PC-9 (cell line): ENCODE results near the gene ARF6. TPM values are rescaled to one million over a fixed set of nuclear protein-coding genes. Genes with fewer than 3 reads are reported as not detected.
A peak's percentile ranks its signal among the peaks of the same experiment; 100 is the strongest.
"Not testable (repeated sequence)": the region's sequence is repeated elsewhere in the genome, so short reads cannot be mapped to it uniquely, and the experiment has no call there.

Experiments
- BruUV-seq: library from RNA; stranded (reverse); fragments of 400-500 nt; replicated peaks from 2 replicates; lab custom pipeline; 2021; lab: Mats Ljungman, UMichigan
- CTCF ChIA-PET: fragments of 300-600 bp; sonication (Branson Sonifier 250); formaldehyde crosslinking; loops from one replicate; lab custom pipeline; 2022; ENCODE audit warnings: antibody characterized with exemption; lab: Charles Lee
- POLR2A ChIA-PET: fragments of 300-600 bp; sonication (Branson Sonifier 250); formaldehyde crosslinking; loops from one replicate; lab custom pipeline; 2022; ENCODE audit warnings: antibody characterized with exemption; ENCODE audit not compliant: unreplicated experiment; lab: Charles Lee
- DNase-seq, 2 experiments: peaks; one replicate each; pipeline versions ENCODE4 v3.0.0 to v3.0.0-alpha.2; 2015 to 2022; ENCODE audit warnings: mixed read lengths in 1 of 2
- H2AFZ ChIP-seq: fragments of 200-600 bp; sonication (generic); 2 replicates; pipeline ENCODE4 v1.8.1; 2017; ENCODE audit warnings: antibody characterized with exemption
- H3F3A ChIP-seq: fragments of 200-600 bp; sonication (generic); 2 replicates; pipeline ENCODE4 v1.8.1; 2017; ENCODE audit warnings: antibody characterized with exemption, mild to moderate bottlenecking, low read depth; ENCODE audit not compliant: insufficient read depth
- H3K27ac ChIP-seq: fragments of 200-600 bp; sonication (generic); 2 replicates; pipeline ENCODE4 v1.6.1; 2016; ENCODE audit warnings: mixed run types
- H3K27me3 ChIP-seq: fragments of 200-600 bp; sonication (generic); 2 replicates; pipeline ENCODE4 v1.6.1; 2016; ENCODE audit warnings: low read depth, mixed run types; ENCODE audit not compliant: insufficient read depth
- H3K36me3 ChIP-seq: fragments of 200-600 bp; sonication (generic); 2 replicates; pipeline ENCODE4 v1.6.1; 2016; ENCODE audit warnings: low read depth, mixed run types
- H3K4me1 ChIP-seq: fragments of 200-600 bp; sonication (generic); replicated peaks from 2 replicates; pipeline ENCODE4 v1.6.1; 2016; ENCODE audit warnings: mixed run types; ENCODE audit not compliant: insufficient read depth
- H3K4me2 ChIP-seq: fragments of 200-600 bp; sonication (generic); 2 replicates; pipeline ENCODE4 v1.6.1; 2017; ENCODE audit warnings: mixed run types
- H3K4me3 ChIP-seq: fragments of 200-600 bp; sonication (generic); 2 replicates; pipeline ENCODE4 v1.6.1; 2016; ENCODE audit warnings: mixed run types
- H3K79me2 ChIP-seq: fragments of 200-600 bp; sonication (generic); 2 replicates; pipeline ENCODE4 v1.6.1; 2017; ENCODE audit warnings: low read depth, mixed run types
- H3K9me2 ChIP-seq: fragments of 200-600 bp; sonication (generic); 2 replicates; pipeline ENCODE4 v1.8.1; 2017; ENCODE audit warnings: mild to moderate bottlenecking; ENCODE audit not compliant: insufficient read depth
- H3K9me3 ChIP-seq: fragments of 200-600 bp; sonication (generic); 2 replicates; pipeline ENCODE4 v1.8.1; 2016; ENCODE audit warnings: low read depth; ENCODE audit not compliant: insufficient read depth
- H4K20me1 ChIP-seq: fragments of 200-600 bp; sonication (generic); 2 replicates; pipeline ENCODE4 v1.8.1; 2017; ENCODE audit not compliant: insufficient read depth
- EZH2 ChIP-seq: fragments of 200-600 bp; sonication (generic); IDR thresholded peaks from 2 replicates; pipeline ENCODE4 v1.8.0; 2017; ENCODE audit warnings: antibody characterized with exemption, low read depth
- intact Hi-C: fragments of 100-400 bp; cut with micrococcal nuclease; formaldehyde crosslinking; loops from one replicate; pipeline ENCODE4 v1.10.0; 2022; ENCODE audit not compliant: unreplicated experiment
- total RNA-seq: library from RNA; stranded (reverse); gene quantifications from 2 replicates; pipeline ENCODE4 v1.2.3, GENCODE V29; 2021
- TF ChIP-seq, protein P1 (sequence below): fragments of 200-600 bp; sonication (generic); conservative IDR thresholded peaks from 2 replicates; pipeline ENCODE4 v1.6.1; 2017; ENCODE audit warnings: mixed run types, antibody characterized with exemption, mild to moderate bottlenecking, moderate library complexity

ARF6 gene
- total RNA-seq, 1 experiment from 2014 or later, result 65.3 TPM

DNA sequence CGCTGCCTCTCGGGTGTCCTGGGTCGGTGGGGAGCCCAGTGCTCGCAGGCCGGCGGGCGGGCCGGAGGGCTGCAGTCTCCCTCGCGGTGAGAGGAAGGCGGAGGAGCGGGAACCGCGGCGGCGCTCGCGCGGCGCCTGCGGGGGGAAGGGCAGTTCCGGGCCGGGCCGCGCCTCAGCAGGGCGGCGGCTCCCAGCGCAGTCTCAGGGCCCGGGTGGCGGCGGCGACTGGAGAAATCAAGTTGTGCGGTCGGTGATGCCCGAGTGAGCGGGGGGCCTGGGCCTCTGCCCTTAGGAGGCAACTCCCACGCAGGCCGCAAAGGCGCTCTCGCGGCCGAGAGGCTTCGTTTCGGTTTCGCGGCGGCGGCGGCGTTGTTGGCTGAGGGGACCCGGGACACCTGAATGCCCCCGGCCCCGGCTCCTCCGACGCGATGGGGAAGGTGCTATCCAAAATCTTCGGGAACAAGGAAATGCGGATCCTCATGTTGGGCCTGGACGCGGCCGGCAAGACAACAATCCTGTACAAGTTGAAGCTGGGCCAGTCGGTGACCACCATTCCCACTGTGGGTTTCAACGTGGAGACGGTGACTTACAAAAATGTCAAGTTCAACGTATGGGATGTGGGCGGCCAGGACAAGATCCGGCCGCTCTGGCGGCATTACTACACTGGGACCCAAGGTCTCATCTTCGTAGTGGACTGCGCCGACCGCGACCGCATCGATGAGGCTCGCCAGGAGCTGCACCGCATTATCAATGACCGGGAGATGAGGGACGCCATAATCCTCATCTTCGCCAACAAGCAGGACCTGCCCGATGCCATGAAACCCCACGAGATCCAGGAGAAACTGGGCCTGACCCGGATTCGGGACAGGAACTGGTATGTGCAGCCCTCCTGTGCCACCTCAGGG is 679 bp downstream of the ARF6 start:
- Histone ChIP-seq H3K79me2 (peaks cover 63% of the 10 kb centered on the region), H3K36me3 (peaks cover 27% of the 10 kb centered on the region), H3K9me2 (no peaks in the 10 kb centered on the region), H2AFZ (no peak overlapping the region), H3K4me2 (peak overlapping the region; percentile 97), H4K20me1 (peaks cover 28% of the 10 kb centered on the region), H3K4me3 (peak overlapping the region; percentile 99), H3K27me3 (no peaks in the 10 kb centered on the region), H3K4me1 (peaks cover 36% of the 10 kb centered on the region), H3K9me3 (no peaks in the 10 kb centered on the region), H3K27ac (peak overlapping the region; percentile 96), H3F3A (peaks cover 20% of the 10 kb centered on the region; the same call in 1 of the 2 replicates)
- BruUV-seq, result TSS peak; percentile 66
- intact Hi-C loops, result loop anchor here (1.0 kb wide), 2 partner anchors 108 to 169 kb away; no protein-coding TSS in a partner anchor
- ChIA-PET POLR2A (interaction anchor here (1.5 kb wide), 1 partner anchor 25 kb away, joined by 11 read pairs; no protein-coding TSS in a partner anchor), CTCF (no interaction called here)
- TF ChIP-seq EZH2, result no peak
- TF ChIP-seq, protein P1, sequence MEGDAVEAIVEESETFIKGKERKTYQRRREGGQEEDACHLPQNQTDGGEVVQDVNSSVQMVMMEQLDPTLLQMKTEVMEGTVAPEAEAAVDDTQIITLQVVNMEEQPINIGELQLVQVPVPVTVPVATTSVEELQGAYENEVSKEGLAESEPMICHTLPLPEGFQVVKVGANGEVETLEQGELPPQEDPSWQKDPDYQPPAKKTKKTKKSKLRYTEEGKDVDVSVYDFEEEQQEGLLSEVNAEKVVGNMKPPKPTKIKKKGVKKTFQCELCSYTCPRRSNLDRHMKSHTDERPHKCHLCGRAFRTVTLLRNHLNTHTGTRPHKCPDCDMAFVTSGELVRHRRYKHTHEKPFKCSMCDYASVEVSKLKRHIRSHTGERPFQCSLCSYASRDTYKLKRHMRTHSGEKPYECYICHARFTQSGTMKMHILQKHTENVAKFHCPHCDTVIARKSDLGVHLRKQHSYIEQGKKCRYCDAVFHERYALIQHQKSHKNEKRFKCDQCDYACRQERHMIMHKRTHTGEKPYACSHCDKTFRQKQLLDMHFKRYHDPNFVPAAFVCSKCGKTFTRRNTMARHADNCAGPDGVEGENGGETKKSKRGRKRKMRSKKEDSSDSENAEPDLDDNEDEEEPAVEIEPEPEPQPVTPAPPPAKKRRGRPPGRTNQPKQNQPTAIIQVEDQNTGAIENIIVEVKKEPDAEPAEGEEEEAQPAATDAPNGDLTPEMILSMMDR, result no peak
- peak in 1 of 2 experiments; percentile 51 for DNase-seq

DNA sequence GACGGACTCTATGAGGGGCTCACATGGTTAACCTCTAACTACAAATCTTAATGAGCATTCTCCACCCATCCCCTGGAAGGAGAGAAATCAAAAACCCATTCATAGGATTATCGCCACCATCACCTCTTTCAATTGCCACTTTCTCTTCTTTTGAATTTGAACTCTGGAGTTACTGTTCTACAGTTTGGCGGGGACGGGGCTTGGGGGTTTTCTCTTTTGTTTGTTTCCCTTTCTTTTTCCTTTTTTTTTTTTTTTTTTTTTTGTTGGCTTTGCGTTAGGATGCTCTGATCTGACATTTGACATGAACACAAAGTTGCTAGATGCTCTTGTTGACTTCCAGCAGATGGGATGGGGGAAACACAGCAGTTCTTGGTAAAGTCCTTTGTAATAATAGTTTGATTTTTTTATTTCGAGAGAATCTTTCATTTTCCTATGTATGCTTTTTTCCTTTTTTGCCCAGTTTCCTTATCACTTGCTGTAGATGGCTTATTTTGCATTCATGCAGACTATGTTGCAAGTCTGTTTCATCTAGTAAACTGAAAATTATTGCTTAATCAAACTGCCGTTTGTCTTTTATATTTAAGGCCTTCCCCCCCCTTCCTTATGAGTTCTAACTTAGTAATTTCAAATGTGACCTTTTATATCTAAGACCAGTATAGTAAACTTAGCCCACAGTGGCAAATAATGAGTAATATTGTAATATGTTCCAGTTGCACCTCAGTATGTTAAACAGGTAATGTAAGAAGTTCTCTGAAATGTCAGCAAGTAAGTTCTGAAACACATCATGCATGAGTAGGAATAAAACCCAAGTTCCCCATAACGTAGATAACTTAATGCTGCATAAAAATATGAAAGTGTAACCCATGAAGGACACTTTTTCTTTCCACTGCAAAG is 1.6 kb downstream of the ARF6 start:
- intact Hi-C loops, DNase-seq, H2AFZ ChIP-seq, CTCF ChIA-PET, POLR2A ChIA-PET, H3K27me3 ChIP-seq, BruUV-seq, H3K9me2 ChIP-seq, H3K9me3 ChIP-seq: not testable (repeated sequence)
- Histone ChIP-seq H3K4me2 (peak overlapping the region; percentile 97), H3K36me3 (peaks cover 27% of the 10 kb centered on the region), H3K79me2 (peaks cover 72% of the 10 kb centered on the region), H4K20me1 (peaks cover 28% of the 10 kb centered on the region), H3K4me1 (peaks cover 39% of the 10 kb centered on the region), H3F3A (peaks cover 27% of the 10 kb centered on the region), H3K27ac (peak overlapping the region; percentile 96), H3K4me3 (peak overlapping the region; percentile 99)

DNA sequence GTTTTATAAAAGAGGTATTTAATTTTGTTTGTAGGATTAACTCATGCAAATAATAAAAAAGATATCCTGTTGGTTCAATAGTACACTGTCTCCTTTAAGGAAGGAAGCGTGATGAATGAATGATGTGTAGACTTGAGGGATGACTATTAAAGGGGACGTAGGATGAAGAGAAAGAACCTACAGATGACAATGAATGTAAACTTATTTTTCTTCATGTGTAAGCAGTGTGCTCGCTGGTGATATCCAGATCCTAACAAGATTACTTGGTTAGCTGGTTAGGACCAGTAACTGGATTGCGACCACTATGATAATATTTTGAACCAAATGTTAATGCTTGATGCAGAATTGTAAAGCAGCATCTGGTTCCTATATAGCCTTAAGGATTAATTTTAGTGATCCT is 2.6 kb downstream of the ARF6 start:
- no peaks in the 10 kb centered on the region for H3K9me2 ChIP-seq
- peaks cover 39% of the 10 kb centered on the region for H3K4me1 ChIP-seq
- peaks cover 33% of the 10 kb centered on the region for H3F3A ChIP-seq
- H3K4me2 ChIP-seq, result peak overlapping the region; percentile 97
- TF ChIP-seq, protein P1, result no peak
- no peak for TF ChIP-seq EZH2
- peaks cover 27% of the 10 kb centered on the region for H3K36me3 ChIP-seq
- H3K4me3 ChIP-seq, result peak overlapping the region; percentile 99
- no TSS peak for BruUV-seq
- H3K9me3 ChIP-seq, result no peaks in the 10 kb centered on the region
- H3K27ac ChIP-seq, result peak overlapping the region; percentile 96
- ChIA-PET POLR2A (interaction anchor here (0.6 to 0.7 kb wide), 2 partner anchors 68 to 212 kb away, joined by 3 to 4 read pairs; no protein-coding TSS in a partner anchor), CTCF (interaction anchor here (0.6 to 1.5 kb wide), 2 partner anchors 106 to 167 kb away, joined by 3 read pairs; no protein-coding TSS in a partner anchor)
- intact Hi-C loops, result no loop called here
- DNase-seq, result no peak
- peaks cover 80% of the 10 kb centered on the region for H3K79me2 ChIP-seq
- no peaks in the 10 kb centered on the region for H3K27me3 ChIP-seq
- no peak overlapping the region for H2AFZ ChIP-seq
- H4K20me1 ChIP-seq, result peaks cover 28% of the 10 kb centered on the region

DNA sequence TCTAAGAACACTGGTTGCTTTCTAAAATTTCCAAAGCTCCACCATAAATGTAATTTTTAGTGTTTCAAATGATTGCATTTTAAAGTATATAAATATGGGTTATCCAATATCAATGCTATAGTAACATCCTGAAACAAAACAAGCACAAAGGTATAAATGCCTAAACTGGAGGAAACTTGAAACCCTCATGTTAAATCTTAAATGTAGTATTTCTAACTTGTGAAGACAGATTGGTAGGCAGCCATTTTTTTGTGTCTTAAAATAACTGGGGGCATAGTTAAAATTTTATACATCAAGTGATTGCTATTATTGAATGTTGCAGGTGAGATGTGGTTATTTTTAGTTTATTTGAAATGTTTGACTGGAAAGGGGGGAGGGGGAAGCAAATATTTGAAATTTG is 3.4 kb downstream of the ARF6 start:
- DNase-seq, H3K9me2 ChIP-seq, intact Hi-C loops, H3K9me3 ChIP-seq, BruUV-seq, H3K27me3 ChIP-seq, H2AFZ ChIP-seq: not testable (repeated sequence)
- H3K4me2 ChIP-seq, result peak overlapping the region; percentile 97
- H3F3A ChIP-seq, result peaks cover 38% of the 10 kb centered on the region
- peaks cover 38% of the 10 kb centered on the region for H3K4me1 ChIP-seq
- peaks cover 86% of the 10 kb centered on the region for H3K79me2 ChIP-seq
- POLR2A ChIA-PET, result interaction anchor here (0.6 kb wide), 2 partner anchors 67 to 78 kb away, joined by 3 to 4 read pairs; no protein-coding TSS in a partner anchor
- H3K36me3 ChIP-seq, result peaks cover 27% of the 10 kb centered on the region
- CTCF ChIA-PET, result interaction anchor here (0.6 to 1.5 kb wide), 3 partner anchors 29 to 166 kb away, joined by 3 to 12 read pairs (median 3); no protein-coding TSS in a partner anchor
- H3K27ac ChIP-seq, result peak overlapping the region; percentile 96
- H4K20me1 ChIP-seq, result peaks cover 28% of the 10 kb centered on the region
- peak overlapping the region; percentile 99 for H3K4me3 ChIP-seq
